NCI-H1048 (cell line): Measurements from ENCODE around the gene RING1.
A peak's percentile ranks its signal among the peaks of the same experiment; 100 is the strongest.

Experiments used
- DNase-seq: peaks from one replicate; lab custom pipeline; 2025; lab: John Stamatoyannopoulos, UW

Gene RING1

GRCh38 chr6:33208091-33208967, at the start of gene RING1:
Gene RING1 (plus strand): TSS chr6:33208500. CDS start chr6:33208823, 323 bp downstream.
- peak; percentile 72 for DNase-seq

DNA sequence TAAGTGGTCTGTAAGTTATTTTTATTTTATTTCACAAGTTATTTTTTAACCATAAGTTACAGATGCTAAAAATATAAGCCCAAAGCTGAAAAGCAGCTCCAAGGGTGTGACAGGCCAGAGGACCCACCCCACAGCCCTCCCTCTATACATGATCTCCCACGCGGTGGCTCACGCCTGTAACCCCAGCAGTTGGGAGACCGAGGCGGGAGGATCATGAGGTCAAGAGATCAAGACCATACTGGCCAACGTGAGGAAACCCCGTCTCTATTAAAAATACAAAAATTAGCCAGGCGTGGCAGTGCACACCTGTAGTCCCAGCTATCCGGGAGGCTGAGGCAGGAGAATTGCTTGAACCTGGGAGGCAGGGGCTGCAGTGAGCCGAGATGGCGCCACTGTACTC, 48.2 kb upstream of the RING1 start:
- DNase-seq, result no peak

DNA sequence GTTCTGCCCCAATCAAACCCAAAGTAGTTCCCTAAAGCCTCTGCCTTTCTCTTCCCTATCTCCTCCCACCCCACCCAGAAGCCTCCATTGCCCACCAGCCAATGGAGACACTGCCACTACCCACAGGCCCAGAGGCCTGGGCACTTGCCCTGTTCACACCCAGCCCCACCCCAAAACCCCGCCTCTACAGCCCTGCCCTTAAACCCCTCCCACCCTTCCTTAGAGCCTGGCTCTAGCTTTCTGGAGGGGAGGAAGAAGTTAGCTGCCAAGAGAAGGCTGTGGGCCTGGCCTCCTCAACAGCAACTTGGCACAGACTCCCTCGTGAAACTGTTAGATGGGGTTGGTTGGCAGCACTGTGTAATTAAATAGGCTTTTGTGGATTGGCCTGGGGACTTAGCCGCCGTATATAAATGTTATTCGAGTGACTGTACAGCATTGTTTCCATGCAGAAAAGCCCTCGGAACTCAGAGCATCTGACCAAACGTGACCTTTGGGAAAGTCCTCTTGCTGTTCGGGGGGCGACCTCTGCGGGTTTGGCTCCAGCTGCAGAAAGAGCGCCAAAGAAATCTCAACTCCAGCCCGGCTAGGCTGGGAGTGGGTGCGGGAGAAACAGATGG, 47.5 kb upstream of the RING1 start:
- no peak for DNase-seq

DNA sequence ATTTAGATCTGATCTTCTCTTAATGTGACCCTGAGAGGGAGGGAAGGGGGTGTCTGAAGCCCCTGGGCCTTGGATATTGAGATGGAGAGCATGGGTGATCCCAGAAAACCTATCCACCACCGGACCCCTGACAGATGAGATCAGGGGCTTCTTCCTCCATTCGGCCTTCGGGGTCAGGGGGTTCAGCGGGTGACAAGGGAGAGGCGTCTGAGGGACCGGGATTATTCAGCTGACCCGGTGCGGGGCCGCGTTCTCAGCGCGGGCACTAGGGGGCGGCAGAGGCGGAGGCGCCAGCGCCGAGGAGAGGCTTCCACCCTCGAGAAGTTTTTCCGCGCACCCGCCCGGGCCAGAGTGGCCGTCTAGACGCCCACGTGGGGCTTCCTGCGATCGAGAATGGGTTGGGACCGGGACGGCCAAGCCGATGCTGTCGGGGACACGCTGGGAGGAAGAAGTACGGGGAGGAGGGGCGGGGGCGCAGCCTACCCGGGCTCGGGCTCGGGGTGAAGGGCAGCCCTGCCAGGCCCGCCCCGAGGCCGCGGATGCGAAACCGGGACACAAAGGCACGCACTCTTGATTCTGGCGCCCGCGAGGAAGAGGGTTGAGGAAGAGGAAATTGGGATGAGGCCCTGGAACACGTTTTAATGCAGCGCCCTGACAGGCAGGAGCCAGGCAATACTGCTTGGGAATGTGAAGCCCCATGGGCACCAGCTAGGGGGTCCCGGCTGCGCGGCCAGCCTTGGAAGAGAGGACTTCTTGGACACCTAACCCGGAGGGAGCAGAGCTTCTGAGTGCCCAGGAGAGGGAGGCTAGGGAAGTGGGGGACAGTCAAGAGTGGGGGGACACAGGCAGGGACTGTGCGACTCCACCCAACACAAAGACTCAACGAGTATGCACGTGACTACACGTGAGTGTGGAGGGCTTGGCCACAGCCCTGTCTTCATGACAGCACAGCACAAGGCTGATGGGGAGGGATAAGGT, 46.7 kb upstream of the RING1 start:
- DNase-seq, result no peak

GRCh38 chr6:33163540-33163939, 44.8 kb upstream of the RING1 start:
- DNase-seq, result no peak

GRCh38 chr6:33164176-33164575, 44.1 kb upstream of the RING1 start:
- no peak for DNase-seq

GRCh38 chr6:33164665-33165373, 43.5 kb upstream of the RING1 start:
- DNase-seq, result no peak

DNA sequence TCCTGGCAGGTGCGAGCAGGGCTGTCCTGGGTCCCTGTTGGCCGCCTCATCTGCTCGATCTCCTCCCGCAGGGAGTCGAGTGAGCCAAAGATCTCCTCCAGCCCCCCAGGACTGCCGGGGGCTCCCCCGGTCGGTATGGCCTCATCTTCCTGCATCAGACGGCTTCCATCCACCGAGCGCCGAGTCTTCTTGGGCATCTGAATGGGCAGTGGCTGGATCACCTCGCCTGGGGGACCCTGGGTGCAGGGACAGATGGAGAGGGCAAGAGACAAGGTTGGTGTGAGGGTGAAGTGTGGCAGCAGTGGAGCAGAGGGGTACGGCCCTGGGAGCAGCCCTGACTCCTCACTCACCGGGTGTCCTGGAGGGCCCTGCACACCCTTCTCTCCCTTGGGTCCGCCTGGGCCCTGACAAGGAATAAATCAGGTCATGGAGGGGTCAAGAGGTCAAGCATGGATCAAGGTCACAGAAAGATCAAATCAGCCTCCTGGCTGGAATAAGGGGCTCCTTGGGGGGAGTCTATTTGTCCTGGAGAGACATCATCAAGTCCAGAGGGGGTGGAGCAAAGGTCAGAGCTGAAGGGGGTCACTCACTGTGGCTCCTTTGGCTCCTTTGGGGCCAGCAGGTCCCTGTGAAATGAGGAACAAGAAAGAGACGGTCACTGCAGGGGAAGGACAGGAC, 42.6 kb upstream of the RING1 start:
- DNase-seq, result no peak

DNA sequence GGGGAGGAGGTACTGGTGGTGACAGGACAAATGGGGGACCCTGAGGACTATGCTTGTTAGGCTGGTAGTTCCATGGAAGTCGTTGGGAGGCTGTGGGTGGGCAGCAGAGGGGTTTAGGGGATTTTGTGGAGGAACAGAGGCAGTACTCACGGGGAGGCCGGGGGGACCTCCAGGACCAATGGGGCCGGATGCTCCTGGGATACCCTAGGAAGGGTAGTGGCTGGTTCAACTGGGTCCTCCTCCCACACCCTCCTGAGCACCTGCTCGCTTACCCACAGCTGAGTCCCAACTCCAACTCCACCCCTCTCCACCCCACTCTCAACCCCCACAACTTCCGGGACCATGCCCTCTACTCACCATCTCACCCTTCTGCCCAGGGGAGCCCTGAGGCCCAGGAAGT, 41.9 kb upstream of the RING1 start:
- no peak for DNase-seq

DNA sequence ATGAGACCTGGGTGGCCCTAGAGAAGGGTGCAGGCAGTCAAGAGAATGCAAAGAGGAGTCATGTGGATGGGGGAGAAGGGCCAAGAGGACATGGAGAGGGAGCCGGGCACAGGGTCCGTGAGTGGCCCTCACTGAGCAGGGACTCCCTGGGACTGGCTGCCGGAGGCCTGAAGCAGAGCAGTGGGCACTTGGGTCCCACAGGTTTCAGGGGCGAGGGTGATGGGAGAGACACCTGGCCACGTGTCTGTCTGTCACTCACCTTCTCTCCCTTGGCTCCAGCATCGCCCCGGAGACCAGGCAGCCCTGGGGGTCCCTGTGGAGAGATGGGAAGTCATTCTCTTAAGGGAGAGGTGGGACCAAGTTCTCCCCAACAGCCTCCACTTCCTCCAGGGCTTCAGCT, 41.5 kb upstream of the RING1 start:
- DNase-seq, result no peak

DNA sequence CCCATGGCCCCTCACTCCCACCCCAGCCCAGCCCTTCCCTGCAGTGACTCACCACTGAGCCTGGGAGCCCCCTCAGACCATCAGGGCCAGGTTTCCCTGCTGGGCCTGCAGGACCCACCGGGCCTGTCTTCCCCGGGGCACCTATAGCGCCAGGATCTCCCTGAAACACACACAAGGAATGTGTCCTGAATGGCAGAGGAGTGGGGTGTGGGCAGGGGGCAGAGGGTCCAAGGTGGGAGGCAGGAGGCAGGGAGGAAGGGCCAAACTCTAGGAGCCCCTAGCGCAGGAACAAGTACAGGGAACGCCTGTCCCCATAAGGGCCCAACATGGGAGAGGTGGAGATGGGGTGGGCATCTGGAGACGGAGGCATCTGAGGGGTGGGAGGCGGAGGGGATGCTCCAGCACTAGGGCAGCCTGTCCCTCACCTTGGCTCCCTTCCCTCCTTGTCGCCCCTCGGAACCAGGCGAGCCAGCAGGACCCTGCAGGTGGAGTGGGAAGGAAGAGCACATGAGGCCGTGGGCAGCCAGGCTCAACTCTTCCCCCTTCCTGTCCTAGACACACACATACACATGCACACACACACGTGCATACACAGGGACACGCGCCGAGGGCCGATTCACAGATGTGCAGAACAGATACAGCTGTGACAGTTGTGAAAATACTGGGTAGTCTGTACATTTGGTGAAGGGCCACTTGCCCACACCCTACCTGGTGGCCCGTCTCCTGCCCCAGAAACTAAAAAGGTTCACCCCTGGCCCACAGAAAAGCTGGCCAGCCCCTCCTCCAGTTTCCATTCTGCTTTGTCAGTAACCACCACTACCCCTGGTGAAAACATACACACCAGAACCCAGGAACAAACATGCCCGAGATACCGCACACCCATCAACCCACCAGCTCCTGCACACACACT, 40.7 kb upstream of the RING1 start:
- no peak for DNase-seq

GRCh38 chr6:33168284-33168601, 40.1 kb upstream of the RING1 start:
- no peak for DNase-seq

DNA sequence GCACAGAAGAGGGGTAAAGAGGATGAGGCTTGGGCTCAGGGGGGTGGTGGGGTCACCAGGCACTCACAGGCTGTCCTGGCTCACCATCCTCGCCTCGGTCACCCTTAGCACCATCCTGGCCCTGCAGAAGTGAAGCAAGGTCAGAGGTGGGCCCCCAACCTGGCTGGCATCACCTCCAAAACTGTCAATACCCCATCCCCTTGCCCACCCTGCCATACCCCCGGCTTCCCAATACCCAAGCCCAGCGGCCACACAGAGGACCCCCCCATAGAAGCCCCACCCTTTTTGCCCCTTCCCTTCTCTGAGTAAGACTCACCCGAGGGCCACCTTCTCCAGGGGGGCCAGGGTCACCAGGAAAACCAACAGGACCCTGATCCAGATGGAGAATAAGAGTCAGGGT, 39.7 kb upstream of the RING1 start:
- DNase-seq, result no peak

GRCh38 chr6:33169291-33170175, 38.8 kb upstream of the RING1 start:
- DNase-seq, result no peak

DNA sequence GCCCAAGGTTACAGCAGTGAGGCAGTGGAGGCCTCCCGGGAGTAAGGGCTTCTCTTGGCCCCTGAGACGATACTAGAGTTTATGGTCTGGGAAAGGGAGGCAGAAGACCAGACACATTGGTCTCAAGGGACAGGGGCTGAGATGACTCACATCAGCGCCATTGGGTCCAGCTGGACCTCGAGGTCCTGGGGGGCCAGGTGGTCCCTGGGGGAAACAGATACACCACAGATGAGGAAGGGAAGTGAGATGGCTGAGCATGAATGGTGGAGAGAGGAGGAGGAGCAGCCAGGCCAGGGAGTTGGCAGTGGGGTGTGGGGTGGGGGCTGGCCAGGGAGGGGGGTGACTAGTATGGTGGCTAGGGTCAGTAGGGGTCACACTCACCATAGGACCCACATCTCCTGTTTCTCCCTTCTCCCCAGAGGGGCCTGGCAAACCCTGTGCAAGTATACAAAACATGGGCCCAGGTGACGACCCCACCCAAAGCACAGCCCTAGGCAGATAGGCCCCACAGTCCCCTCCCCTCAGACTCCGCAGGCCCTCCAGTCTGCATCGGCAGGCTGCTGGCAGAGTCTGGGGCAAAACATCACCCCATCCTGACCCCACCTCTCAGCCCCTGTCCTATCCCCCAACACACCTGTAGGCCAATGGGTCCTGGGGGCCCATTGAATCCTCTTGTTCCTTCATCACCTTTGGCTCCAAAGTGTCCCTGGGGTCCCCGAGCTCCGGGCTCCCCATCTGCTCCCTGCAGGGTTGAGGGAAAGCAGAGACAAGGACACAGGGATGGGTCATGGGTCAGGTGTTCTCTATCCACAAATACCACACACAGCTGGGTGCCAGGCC, 37.9 kb upstream of the RING1 start:
- DNase-seq, result no peak

- DNase-seq, result no peak
Observed at GRCh38 chr6:33171016-33171879, 37.1 kb upstream of the RING1 start.
